Thymus (tissue), 11 donors: ENCODE results near the gene HOXB6. TPM values are rescaled to one million over a fixed set of nuclear protein-coding genes. Genes with fewer than 3 reads are reported as not detected.

Source experiments
- DNase-seq, 9 donors: peaks; one replicate each; pipeline ENCODE4 v3.0.0-alpha.2; 2013; ENCODE audit warnings: low spot score in 9 of 9, low read depth in 6 of 9, missing footprints in 1 of 9
- H3K27ac ChIP-seq, 2 donors: one replicate each; pipeline ENCODE4 v1.5.1; 2013; ENCODE audit warnings: control low read depth in 1 of 2, low read depth in 1 of 2, low read length in 1 of 2, mild to moderate bottlenecking in 1 of 2, moderate library complexity in 1 of 2
- H3K27me3 ChIP-seq, 2 donors: one replicate each; pipeline ENCODE4 v1.5.1; 2013; ENCODE audit warnings: low read length in 1 of 2; ENCODE audit not compliant: control insufficient read depth in 2 of 2, insufficient read depth in 1 of 2
- H3K36me3 ChIP-seq, 2 donors: one replicate each; pipeline ENCODE4 v1.5.1; 2013; ENCODE audit warnings: low read length in 1 of 2, mild to moderate bottlenecking in 1 of 2, moderate library complexity in 1 of 2; ENCODE audit not compliant: control insufficient read depth in 2 of 2, insufficient read depth in 2 of 2
- H3K4me1 ChIP-seq, 2 donors: one replicate each; pipeline ENCODE4 v1.5.1; 2013; ENCODE audit warnings: low read length in 2 of 2; ENCODE audit not compliant: control insufficient read depth in 2 of 2, insufficient read depth in 2 of 2
- H3K4me3 ChIP-seq, 2 donors: one replicate each; pipeline ENCODE4 v1.5.1; 2013; ENCODE audit warnings: low read length in 2 of 2, control low read depth in 1 of 2, mild to moderate bottlenecking in 1 of 2
- H3K9me3 ChIP-seq, 2 donors: one replicate each; pipeline ENCODE4 v1.5.1; 2013; ENCODE audit warnings: low read length in 1 of 2, mild to moderate bottlenecking in 1 of 2; ENCODE audit not compliant: control insufficient read depth in 2 of 2, insufficient read depth in 1 of 2
- WGBS: extraction: QIAGEN DNeasy Blood & Tissue Kit; methylation state at CpG from one replicate; pipeline ENCODE4 v1.1.7; 2013; 5-methylcytosine and 5-hydroxymethylcytosine counted together
- polyA plus RNA-seq: library from polyadenylated mRNA; stranded (reverse); fragments of 200-250 nt; gene quantifications from one replicate; pipeline ENCODE4 v1.2.3, GENCODE V29; 2013
- total RNA-seq: library from RNA; stranded (reverse); fragments of 120-200 nt; gene quantifications from one replicate; pipeline ENCODE4 v1.2.4, GENCODE V29; 2013
- donor health status: healthy.

HOXB6 gene
- total and polyA plus RNA-seq, 2 donors, result 0.19 to 1.0 TPM

DNA sequence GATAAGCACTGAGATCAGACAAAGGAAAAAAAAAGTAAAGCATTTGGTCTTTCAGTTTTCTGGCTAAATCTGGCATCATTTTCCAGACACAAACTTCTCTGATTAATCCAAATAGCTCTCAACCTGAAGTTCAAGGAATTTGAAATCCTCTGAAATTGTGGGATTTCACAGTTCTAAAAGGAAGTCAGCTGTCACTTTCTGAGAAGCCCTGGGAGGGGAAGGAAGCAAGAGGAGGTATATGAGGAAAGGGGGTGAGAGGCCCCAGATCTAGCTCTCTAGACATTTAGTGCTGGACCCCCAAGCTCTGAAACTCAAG lies 38.9 kb upstream of the HOXB6 start:
- Histone ChIP-seq H3K9me3 (peaks cover 0 to 6% of the 10 kb centered on the region in 2 donors), H3K4me1 (peaks cover 2 to 7% of the 10 kb centered on the region in 2 donors), H3K36me3 (no peaks in the 10 kb centered on the region), H3K27me3 (peaks cover 81 to 100% of the 10 kb centered on the region in 2 donors), H3K27ac (no peak overlapping the region), H3K4me3 (no peak overlapping the region)
- no peak for DNase-seq

GRCh38 chr17:48642843-48643696 lies 38.3 kb upstream of the HOXB6 start:
- H3K27ac ChIP-seq, result no peak overlapping the region
- no peak overlapping the region for H3K4me3 ChIP-seq
- peaks cover 80 to 100% of the 10 kb centered on the region in 2 donors for H3K27me3 ChIP-seq
- DNase-seq, result no peak
- H3K36me3 ChIP-seq, result no peaks in the 10 kb centered on the region
- WGBS, result 65% methylated on average over 23 of the region's 23 CpGs
- H3K4me1 ChIP-seq, result peaks cover 2 to 7% of the 10 kb centered on the region in 2 donors
- H3K9me3 ChIP-seq, result peaks cover 0 to 6% of the 10 kb centered on the region in 2 donors

GRCh38 chr17:48642059-48642842 lies 37.5 kb upstream of the HOXB6 start:
- H3K27me3 ChIP-seq, result peaks cover 83 to 100% of the 10 kb centered on the region in 2 donors
- H3K9me3 ChIP-seq, result peaks cover 0 to 6% of the 10 kb centered on the region in 2 donors
- no peaks in the 10 kb centered on the region for H3K36me3 ChIP-seq
- DNase-seq, result no peak
- H3K4me1 ChIP-seq, result peaks cover 2 to 3% of the 10 kb centered on the region in 2 donors
- H3K4me3 ChIP-seq, result no peak overlapping the region
- 13% methylated on average over 58 of the region's 58 CpGs for WGBS
- no peak overlapping the region for H3K27ac ChIP-seq

GRCh38 chr17:48641541-48642058 lies 36.8 kb upstream of the HOXB6 start:
- no peak for DNase-seq
- Histone ChIP-seq H3K36me3 (no peaks in the 10 kb centered on the region), H3K27ac (no peak overlapping the region), H3K27me3 (peaks cover 87 to 100% of the 10 kb centered on the region in 2 donors), H3K9me3 (peaks cover 0 to 6% of the 10 kb centered on the region in 2 donors), H3K4me3 (no peak overlapping the region), H3K4me1 (peaks cover 2 to 3% of the 10 kb centered on the region in 2 donors)
- WGBS, result 11% methylated on average over 29 of the region's 29 CpGs

- WGBS, result 93% methylated on average over 1 of the region's 1 CpG
- no peaks in the 10 kb centered on the region for H3K36me3 ChIP-seq
- H3K4me1 ChIP-seq, result peaks cover 0 to 4% of the 10 kb centered on the region in 2 donors
- peaks cover 0 to 6% of the 10 kb centered on the region in 2 donors for H3K9me3 ChIP-seq
- no peak overlapping the region for H3K27ac ChIP-seq
- no peak overlapping the region for H3K4me3 ChIP-seq
- H3K27me3 ChIP-seq, result peaks cover 86 to 100% of the 10 kb centered on the region in 2 donors
- no peak for DNase-seq
Measured at GRCh38 chr17:48640858-48641180, 36.0 kb upstream of the HOXB6 start.

DNA sequence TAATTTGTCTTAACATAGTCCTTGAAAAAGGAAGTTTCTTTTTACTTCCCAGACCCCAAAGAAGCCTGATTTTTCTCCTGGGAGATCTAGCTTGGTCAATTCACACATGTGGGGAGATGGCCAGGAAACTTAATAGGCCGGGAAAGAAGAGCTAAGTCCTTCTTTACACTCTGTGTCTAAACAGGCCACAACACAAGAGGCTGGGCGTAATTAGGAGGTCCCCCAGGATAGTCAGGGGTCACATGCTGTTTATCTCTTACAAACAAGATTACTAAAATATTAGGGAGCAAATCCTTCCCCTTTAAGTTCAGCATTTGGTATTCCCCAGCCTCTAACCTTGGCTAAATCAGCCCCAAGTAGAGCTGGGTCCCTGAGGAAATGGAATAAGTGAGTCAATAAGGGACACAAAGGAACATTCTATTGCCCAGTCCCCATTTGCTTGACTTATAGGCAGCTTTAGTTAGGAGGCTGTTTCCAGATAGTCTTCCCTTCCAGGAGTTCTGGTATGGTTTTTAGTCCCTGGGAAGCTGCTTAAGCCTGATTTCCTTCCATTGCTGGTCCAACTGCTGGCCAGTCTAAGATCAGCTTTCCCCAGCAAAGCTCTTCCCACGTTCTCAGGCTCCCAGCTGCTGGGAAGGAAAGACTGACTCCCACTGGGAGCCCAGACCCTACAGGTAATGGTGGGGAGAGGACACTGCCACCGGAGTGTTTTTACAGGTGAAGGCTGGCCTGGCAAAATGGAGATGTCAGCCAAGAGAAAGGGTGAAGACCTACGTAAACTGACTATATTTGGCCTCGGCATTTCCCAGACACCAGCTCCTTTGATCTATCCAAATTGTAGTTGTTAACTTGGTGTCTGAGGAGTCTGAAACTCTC lies 35.4 kb upstream of the HOXB6 start:
- H3K4me3 ChIP-seq, result no peak overlapping the region
- peaks cover 0 to 4% of the 10 kb centered on the region in 2 donors for H3K4me1 ChIP-seq
- H3K36me3 ChIP-seq, result no peaks in the 10 kb centered on the region
- peaks cover 86 to 100% of the 10 kb centered on the region in 2 donors for H3K27me3 ChIP-seq
- H3K9me3 ChIP-seq, result peaks cover 0 to 6% of the 10 kb centered on the region in 2 donors
- WGBS, result 93% methylated on average over 6 of the region's 6 CpGs
- no peak overlapping the region for H3K27ac ChIP-seq
- DNase-seq, result no peak

DNA sequence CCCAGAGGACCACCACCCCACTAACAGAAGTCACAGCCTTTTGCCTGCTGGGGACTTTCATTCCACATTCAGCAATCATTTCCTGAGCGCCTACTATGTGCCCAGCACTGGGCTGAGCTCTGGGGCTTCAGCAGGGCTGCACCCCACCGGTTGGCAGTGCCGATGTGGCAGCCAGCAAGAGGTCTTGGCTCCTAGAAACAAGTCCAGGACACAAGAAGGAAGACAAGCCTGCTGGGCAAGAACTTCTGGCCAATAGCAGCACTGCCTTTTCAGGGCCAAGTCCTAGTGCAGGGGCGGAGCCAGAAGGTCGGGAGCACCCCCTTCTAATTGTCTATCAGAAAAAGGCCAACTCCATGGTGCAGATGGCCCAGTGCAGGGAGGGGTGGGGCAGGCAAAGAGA lies 34.4 kb upstream of the HOXB6 start:
- Histone ChIP-seq H3K4me1 (peaks cover 0 to 4% of the 10 kb centered on the region in 2 donors), H3K4me3 (no peak overlapping the region), H3K27me3 (peaks cover 86 to 100% of the 10 kb centered on the region in 2 donors), H3K9me3 (peaks cover 0 to 6% of the 10 kb centered on the region in 2 donors), H3K27ac (no peak overlapping the region), H3K36me3 (no peaks in the 10 kb centered on the region)
- WGBS, result 85% methylated on average over 5 of the region's 5 CpGs
- no peak for DNase-seq

GRCh38 chr17:48637323-48638260 lies 32.8 kb upstream of the HOXB6 start:
- peaks cover 0 to 11% of the 10 kb centered on the region in 2 donors for H3K9me3 ChIP-seq
- no peak overlapping the region for H3K4me3 ChIP-seq
- no peak overlapping the region for H3K27ac ChIP-seq
- DNase-seq, result no peak
- H3K27me3 ChIP-seq, result peaks cover 84 to 100% of the 10 kb centered on the region in 2 donors
- peaks cover 0 to 8% of the 10 kb centered on the region in 2 donors for H3K4me1 ChIP-seq
- no peaks in the 10 kb centered on the region for H3K36me3 ChIP-seq
- WGBS, result 83% methylated on average over 18 of the region's 18 CpGs
